Loucy (cell line): Measurements from ENCODE around the gene H1-8.

Source experiments
- CTCF ChIP-seq: fragments of 200-600 bp; sonication (generic); conservative IDR thresholded peaks from 2 replicates; pipeline ENCODE4 v1.5.1; 2014; ENCODE audit warnings: mild to moderate bottlenecking, antibody characterized with exemption, low read length
- EZH2phosphoT487 ChIP-seq: fragments of 200-600 bp; IDR thresholded peaks from 2 replicates; pipeline ENCODE4 v1.6.1; 2018; ENCODE audit warnings: antibody characterized with exemption, mild to moderate bottlenecking, moderate library complexity, borderline replicate concordance

- TF ChIP-seq CTCF (no peak), EZH2phosphoT487 (no peak)
Measured at GRCh38 chr3:129525341-129525968, 17.5 kb upstream of the H1-8 start.
